WTC11 (cell line): Measurements from ENCODE around the gene ARL6IP5. TPM values are rescaled to one million over a fixed set of nuclear protein-coding genes. Genes with fewer than 3 reads are reported as not detected.

Experiments used
- ATAC-seq: fragments of 200-7000 bp; cut with Tn5 transposase; 2 replicates; pipeline ENCODE4 v1.10.0; 2021; ENCODE audit warnings: mild to moderate bottlenecking, moderate library complexity
- CTCF ChIA-PET: fragments of 300-600 bp; sonication (Branson Sonifier 250); formaldehyde crosslinking; loops from one replicate; lab custom pipeline; 2021; ENCODE audit warnings: antibody characterized with exemption; lab: Charles Lee
- POLR2A ChIA-PET: fragments of 350-600 bp; sonication (Branson Sonifier 250); formaldehyde crosslinking; loops from one replicate; lab custom pipeline; 2021; ENCODE audit warnings: antibody characterized with exemption; lab: Charles Lee
- DNase-seq: peaks from one replicate; pipeline ENCODE4 v3.0.0; 2021; ENCODE audit warnings: low spot score
- H3K27ac Mint-ChIP-seq: 2 replicates; pipeline ENCODE4 v1.8.0; 2021; ENCODE audit warnings: mixed read lengths
- H3K27me3 Mint-ChIP-seq: 2 replicates; pipeline ENCODE4 v1.8.0; 2021; ENCODE audit warnings: low read depth, mild to moderate bottlenecking, moderate library complexity, mixed read lengths
- H3K36me3 Mint-ChIP-seq: 2 replicates; pipeline ENCODE4 v1.8.0; 2021; ENCODE audit warnings: mixed read lengths
- H3K4me1 Mint-ChIP-seq: 2 replicates; pipeline ENCODE4 v1.8.0; 2022; ENCODE audit warnings: mixed read lengths
- H3K4me3 Mint-ChIP-seq: 2 replicates; pipeline ENCODE4 v1.8.0; 2021; ENCODE audit warnings: mild to moderate bottlenecking, moderate library complexity, mixed read lengths
- H3K9me3 Mint-ChIP-seq: 2 replicates; pipeline ENCODE4 v1.8.0; 2021; ENCODE audit warnings: mixed read lengths
- AFF4 ChIP-seq: sonication (generic); formaldehyde crosslinking; IDR thresholded peaks from 2 replicates; pipeline ENCODE4 v1.8.1; 2023; ENCODE audit warnings: mild to moderate bottlenecking, missing genetic modification reagents, borderline replicate concordance
- AR ChIP-seq: fragments of 250-450 bp; sonication (Bioruptor Pico); IDR thresholded peaks from 2 replicates; pipeline ENCODE4 v1.9.0; 2021; ENCODE audit warnings: mild to moderate bottlenecking
- CREB1 ChIP-seq: sonication (generic); formaldehyde crosslinking; IDR thresholded peaks from 2 replicates; pipeline ENCODE4 v1.8.0; 2023; ENCODE audit warnings: mild to moderate bottlenecking, missing genetic modification reagents
- E2F5 ChIP-seq: sonication (generic); formaldehyde crosslinking; IDR thresholded peaks from 2 replicates; pipeline ENCODE4 v1.8.1; 2022; ENCODE audit warnings: mild to moderate bottlenecking, moderate library complexity, missing genetic modification reagents
- ELF4 ChIP-seq: sonication (generic); formaldehyde crosslinking; IDR thresholded peaks from 2 replicates; pipeline ENCODE4 v1.8.1; 2022; ENCODE audit warnings: low read depth, mild to moderate bottlenecking, moderate library complexity, missing genetic modification reagents
- ERG ChIP-seq: fragments of 250-450 bp; sonication (Bioruptor Pico); IDR thresholded peaks from 2 replicates; pipeline ENCODE4 v1.8.0; 2021; ENCODE audit warnings: mild to moderate bottlenecking
- IRF2 ChIP-seq: sonication (generic); formaldehyde crosslinking; IDR thresholded peaks from 2 replicates; pipeline ENCODE4 v1.8.0; 2022; ENCODE audit warnings: low read depth, missing genetic modification reagents, borderline replicate concordance
- NFATC4 ChIP-seq: fragments of 250-450 bp; sonication (Bioruptor Pico); IDR thresholded peaks from 2 replicates; pipeline ENCODE4 v1.9.0; 2021; ENCODE audit warnings: mild to moderate bottlenecking
- NR3C1 ChIP-seq: sonication (generic); formaldehyde crosslinking; conservative IDR thresholded peaks from 2 replicates; pipeline ENCODE4 v1.8.1; 2023; ENCODE audit warnings: low read depth, mild to moderate bottlenecking, missing genetic modification reagents
- TEAD1 ChIP-seq: sonication (generic); formaldehyde crosslinking; IDR thresholded peaks from 2 replicates; pipeline ENCODE4 v1.8.0; 2022; ENCODE audit warnings: mild to moderate bottlenecking, missing genetic modification reagents
- USF1 ChIP-seq: sonication (generic); formaldehyde crosslinking; IDR thresholded peaks from 2 replicates; pipeline ENCODE4 v1.8.0; 2022; ENCODE audit warnings: mild to moderate bottlenecking, missing genetic modification reagents
- ZBTB21 ChIP-seq: sonication (generic); formaldehyde crosslinking; IDR thresholded peaks from 2 replicates; pipeline ENCODE4 v1.8.1; 2023; ENCODE audit warnings: mild to moderate bottlenecking, missing genetic modification reagents, borderline replicate concordance
- ZMAT4 ChIP-seq: fragments of 250-450 bp; sonication (Bioruptor Pico); IDR thresholded peaks from 2 replicates; pipeline ENCODE4 v1.9.0; 2021; ENCODE audit warnings: mild to moderate bottlenecking
- ZNF219 ChIP-seq: sonication (generic); formaldehyde crosslinking; IDR thresholded peaks from 2 replicates; pipeline ENCODE4 v1.8.0; 2023; ENCODE audit warnings: missing genetic modification reagents, mild to moderate bottlenecking, borderline replicate concordance
- ZNF423 ChIP-seq: fragments of 250-450 bp; sonication (Bioruptor Pico); IDR thresholded peaks from 2 replicates; pipeline ENCODE4 v2.1.2; 2022; ENCODE audit warnings: mild to moderate bottlenecking, moderate library complexity
- ZNF532 ChIP-seq: fragments of 250-450 bp; sonication (Bioruptor Pico); IDR thresholded peaks from 2 replicates; pipeline ENCODE4 v1.9.0; 2021; ENCODE audit warnings: mild to moderate bottlenecking, borderline replicate concordance
- total RNA-seq: library from RNA; stranded (reverse); gene quantifications from 3 replicates; pipeline ENCODE4 v1.2.3, GENCODE V29; 2021

Gene ARL6IP5
- total RNA-seq, 1 experiment from 2014 or later, result 28.4 TPM

GRCh38 chr3:69144631-69145245, 60.0 kb downstream of the ARL6IP5 start:
- peak; percentile 51 for DNase-seq
- H3K9me3 Mint-ChIP-seq, result no peaks in the 10 kb centered on the region
- H3K4me3 Mint-ChIP-seq, result no peak overlapping the region
- peaks cover 83% of the 10 kb centered on the region for H3K27me3 Mint-ChIP-seq
- H3K27ac Mint-ChIP-seq, result no peak overlapping the region
- TF ChIP-seq ZNF423, result peak; percentile 77
- no peak for TF ChIP-seq NFATC4 (CRISPR knock-in tag)
- TF ChIP-seq, all 79 proteins: peak for 1
- H3K36me3 Mint-ChIP-seq, result no peaks in the 10 kb centered on the region
- H3K4me1 Mint-ChIP-seq, result peaks cover 12% of the 10 kb centered on the region
- peak; percentile 89 for ATAC-seq
- POLR2A ChIA-PET, result interaction anchor here (0.9 kb wide), 1 partner anchor 8 kb away, joined by 3 read pairs; no protein-coding TSS in a partner anchor
- CTCF ChIA-PET, result interaction anchor here (0.8 to 1.9 kb wide), 7 partner anchors 11 to 295 kb away, joined by 4 to 17 read pairs (median 5); no protein-coding TSS in a partner anchor

- TF ChIP-seq ZMAT4 (CRISPR knock-in tag) (no peak), ZBTB21 (no peak)
- TF ChIP-seq, all 79 proteins: peak for 0
- H3K4me1 Mint-ChIP-seq, result peaks cover 12% of the 10 kb centered on the region
- ATAC-seq, result no peak
- no peak overlapping the region for H3K27ac Mint-ChIP-seq
- H3K9me3 Mint-ChIP-seq, result no peaks in the 10 kb centered on the region
- H3K4me3 Mint-ChIP-seq, result no peak overlapping the region
- H3K36me3 Mint-ChIP-seq, result no peaks in the 10 kb centered on the region
- ChIA-PET CTCF (interaction anchor here (1.2 to 1.9 kb wide), 4 partner anchors 16 to 294 kb away, joined by 4 to 17 read pairs (median 6); no protein-coding TSS in a partner anchor), POLR2A (no interaction called here)
- DNase-seq, result no peak
- peaks cover 76% of the 10 kb centered on the region for H3K27me3 Mint-ChIP-seq
Observed at GRCh38 chr3:69145688-69146087, 61.0 kb downstream of the ARL6IP5 start.

- Mint-ChIP-seq H3K4me3 (no peak overlapping the region), H3K27me3 (peaks cover 46% of the 10 kb centered on the region), H3K4me1 (peaks cover 6% of the 10 kb centered on the region), H3K27ac (no peak overlapping the region), H3K36me3 (no peaks in the 10 kb centered on the region), H3K9me3 (no peaks in the 10 kb centered on the region)
- no peak for DNase-seq
- no peak for ATAC-seq
- ChIA-PET CTCF (no interaction called here), POLR2A (no interaction called here)
- no peak for TF ChIP-seq IRF2 (CRISPR knock-in tag)
- no peak for TF ChIP-seq NR3C1 (CRISPR knock-in tag)
- TF ChIP-seq ERG (CRISPR knock-in tag), result no peak
- no peak for TF ChIP-seq USF1 (CRISPR knock-in tag)
- TF ChIP-seq ZNF532 (CRISPR knock-in tag), result no peak
- TF ChIP-seq AR (CRISPR knock-in tag), result no peak
- TF ChIP-seq E2F5 (CRISPR knock-in tag), result no peak
- TF ChIP-seq ZNF219 (CRISPR knock-in tag), result no peak
- no peak for TF ChIP-seq AFF4 (CRISPR knock-in tag)
- no peak for TF ChIP-seq ELF4 (CRISPR knock-in tag)
- TF ChIP-seq TEAD1, result no peak
- no peak for TF ChIP-seq CREB1 (CRISPR knock-in tag)
Observed at GRCh38 chr3:69149586-69149985, 64.8 kb downstream of the ARL6IP5 start.
